OCI-M2 (cell line): ENCODE measurements around the gene CUTA.

Experiments
- DNase-seq: peaks from one replicate; lab custom pipeline; 2025; ENCODE audit not compliant: unreplicated experiment; lab: John Stamatoyannopoulos, UW

The CUTA gene

DNA sequence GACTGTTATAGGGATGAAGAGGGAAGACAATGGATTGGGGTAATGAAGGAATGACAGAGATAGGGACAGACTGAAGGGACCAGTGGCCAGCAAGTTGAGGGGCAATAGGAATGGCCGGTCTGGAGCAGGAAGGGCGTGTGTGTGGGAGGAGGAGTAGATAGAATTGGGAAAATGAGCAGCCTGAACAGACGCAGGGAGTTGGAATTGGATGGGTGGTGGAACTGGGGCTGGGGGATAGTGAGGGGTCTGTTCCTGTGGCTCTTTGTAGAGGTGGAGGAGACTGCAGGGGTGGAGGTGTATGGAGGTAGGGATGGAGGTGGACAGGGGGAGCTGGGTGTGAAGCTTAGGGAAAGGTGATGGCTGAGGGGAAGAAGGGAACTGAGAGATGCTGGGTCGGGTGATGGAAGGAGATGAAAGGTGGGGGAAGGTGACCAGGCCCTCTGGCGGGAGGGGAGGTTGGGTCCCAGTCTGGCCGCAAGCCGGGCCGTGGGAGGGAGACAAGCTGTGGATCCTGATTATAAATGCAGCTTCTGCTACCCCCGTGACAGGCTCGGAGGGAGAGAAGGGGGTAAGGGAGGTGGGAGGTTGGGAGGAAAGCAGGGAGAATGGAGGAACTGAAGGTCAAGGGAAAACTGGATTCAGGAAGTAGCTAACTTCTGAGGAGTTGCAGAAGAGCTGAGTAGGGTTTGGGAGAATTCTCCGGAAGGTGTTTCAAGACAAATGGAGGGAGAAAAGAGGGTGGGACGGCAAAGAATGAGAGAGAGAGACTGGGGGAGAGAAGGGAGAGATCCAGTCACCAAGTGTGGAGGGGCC is 7.2 kb upstream of the CUTA start:
- DNase-seq, result no peak

DNA sequence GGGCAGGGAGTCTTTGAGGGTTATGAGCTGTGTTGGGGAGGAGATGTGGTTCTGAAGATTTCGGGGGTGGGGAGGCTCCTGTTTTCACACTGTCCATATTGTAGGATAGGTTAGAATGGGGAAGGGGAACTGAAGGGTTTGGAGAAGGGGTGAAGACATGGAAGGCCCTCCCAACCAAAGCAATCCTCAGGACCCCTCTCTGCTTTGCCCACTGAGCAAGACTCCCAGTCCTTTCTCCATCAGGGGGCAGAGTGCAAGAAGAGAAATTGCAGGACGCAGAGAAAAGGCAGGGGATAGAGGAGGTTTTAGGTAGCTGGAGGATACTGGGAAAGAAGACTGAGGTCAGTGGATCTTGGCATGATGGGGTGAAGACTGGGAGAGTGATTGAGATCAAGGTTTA is 5.9 kb upstream of the CUTA start:
- no peak for DNase-seq

DNA sequence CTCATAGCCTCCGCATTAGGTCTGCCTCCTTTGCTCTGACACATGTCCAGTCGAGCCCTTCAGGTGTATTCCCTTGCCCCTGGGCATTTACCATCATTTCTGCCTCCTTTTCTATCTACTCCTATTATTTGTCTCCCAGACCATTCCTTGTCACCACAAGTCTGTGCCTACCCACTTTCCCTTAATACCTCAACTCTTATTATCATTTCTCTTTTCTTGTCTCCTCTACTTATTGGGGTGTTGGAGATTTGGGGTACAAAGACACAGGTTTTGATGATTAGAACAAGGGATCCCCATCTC is 3.4 kb upstream of the CUTA start:
- no peak for DNase-seq

GRCh38 chr6:33420491-33421343 is 2.8 kb upstream of the CUTA start:
- DNase-seq, result no peak

DNA sequence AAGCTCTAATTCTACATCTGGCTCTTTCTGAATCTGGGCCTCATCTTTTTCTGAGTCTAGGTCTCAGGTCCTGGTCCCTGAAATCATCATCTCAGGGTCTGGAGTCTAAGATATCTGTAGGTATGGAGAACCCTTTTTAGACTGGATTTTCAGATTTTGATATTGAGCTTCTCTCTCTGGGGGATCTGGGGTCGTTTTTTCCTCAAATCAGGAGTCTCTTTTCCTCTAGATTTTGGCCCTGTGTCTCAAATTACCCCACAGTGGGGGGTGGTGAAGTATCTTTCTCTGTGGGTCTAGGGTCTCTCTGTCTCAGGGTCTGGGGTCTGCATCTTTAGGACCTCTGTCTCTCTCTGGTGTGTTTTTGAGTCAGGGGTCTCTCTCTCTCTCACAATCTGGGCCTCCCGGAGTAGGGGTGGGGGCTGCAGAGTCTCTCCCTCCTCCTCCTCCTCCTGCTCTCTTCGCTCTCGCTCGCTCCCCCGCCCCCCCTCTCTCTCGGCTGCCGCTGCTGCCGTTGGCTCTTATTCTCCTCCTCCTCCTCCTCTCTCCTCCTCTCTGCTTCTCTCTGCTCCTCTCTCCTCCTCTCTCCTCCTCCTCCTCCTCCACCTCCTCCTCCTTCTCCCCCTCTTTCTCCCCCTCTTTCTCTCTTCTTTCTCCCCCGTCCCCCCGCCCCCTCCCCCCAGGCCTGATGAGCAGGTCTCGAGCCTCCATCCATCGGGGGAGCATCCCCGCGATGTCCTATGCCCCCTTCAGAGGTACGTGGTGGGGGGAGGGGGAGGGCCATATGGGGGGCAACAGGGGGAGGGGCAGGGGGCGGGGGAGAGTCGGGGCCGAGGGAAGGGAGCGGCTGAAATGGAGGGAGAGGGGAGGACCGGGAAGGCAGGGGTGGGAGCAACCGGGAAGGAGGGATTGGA is 1.9 kb upstream of the CUTA start, which contains the start of gene SYNGAP1:
SYNGAP1 (plus strand) TSS at position 486 of the 911 bp plus-strand sequence; CDS start at position 686, 200 bp downstream.
- no peak for DNase-seq

DNA sequence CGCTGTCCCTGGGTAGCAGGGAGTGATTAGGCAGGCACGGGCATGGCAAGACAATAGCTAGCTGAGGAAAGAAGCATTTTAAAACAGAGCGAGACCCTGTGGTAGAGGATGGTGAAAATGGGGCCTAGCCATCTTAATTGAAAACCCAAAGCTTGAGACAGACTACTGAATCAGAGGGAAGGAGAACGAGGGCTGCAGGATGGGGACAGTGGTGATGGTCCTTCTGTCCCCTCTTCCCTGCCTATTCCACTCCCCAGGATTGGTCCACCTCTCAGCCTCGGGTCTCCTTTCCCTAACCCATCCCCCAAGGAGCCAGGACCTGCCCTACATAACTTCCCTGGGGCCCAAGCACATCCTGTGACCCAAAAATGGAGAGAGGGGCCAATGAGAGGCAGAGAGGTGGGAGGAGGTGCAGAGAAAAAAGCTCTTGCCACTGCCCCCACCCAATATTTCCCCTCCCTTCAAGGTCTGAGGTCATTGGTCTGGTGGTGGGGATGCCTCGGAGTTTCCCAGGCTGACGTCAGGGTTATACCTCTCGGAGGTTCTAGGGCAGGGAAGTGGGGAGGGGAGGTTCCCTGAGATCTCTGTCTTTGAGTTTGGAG is 884 bp upstream of the CUTA start:
- DNase-seq, result no peak

DNA sequence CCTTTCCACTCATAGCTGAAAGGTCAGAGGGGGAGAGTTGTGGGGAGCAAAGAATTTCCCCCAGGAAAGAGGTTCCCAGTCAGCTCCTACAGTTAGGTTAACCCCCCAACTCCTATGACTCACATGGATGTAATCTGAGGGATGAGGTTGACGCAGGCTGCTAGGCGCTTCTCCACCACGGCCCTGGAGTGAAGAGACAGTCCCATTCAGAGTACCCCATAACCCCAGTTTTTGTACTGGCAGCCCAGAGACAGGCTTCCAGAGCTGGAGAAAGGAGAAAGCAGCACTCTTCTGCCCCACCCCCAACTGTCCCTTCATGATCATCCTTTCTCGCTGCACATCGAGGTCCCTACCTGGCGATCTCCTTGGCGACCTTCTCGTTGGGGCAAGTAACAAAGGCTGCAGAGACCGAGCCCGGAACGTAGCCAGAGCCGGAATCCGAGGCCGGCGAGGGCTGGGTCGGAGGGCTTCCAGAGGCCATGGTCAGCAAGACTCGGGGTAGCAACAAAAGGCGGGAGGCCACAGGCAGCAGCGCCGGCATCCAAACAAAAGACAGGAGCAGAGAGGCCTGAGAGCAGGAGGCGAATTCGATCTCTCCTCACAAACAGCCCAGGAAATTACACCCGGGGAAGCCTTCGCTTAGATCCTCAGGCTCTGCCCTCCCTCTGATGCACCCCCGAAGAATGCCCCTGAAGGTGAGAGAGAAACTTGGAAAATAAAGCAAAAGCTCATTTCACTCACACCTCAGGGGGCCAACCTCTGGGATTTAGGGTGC is 592 bp downstream of the CUTA start:
- DNase-seq, result no peak

GRCh38 chr6:33416386-33417127 is 1.4 kb downstream of the CUTA start:
- DNase-seq, result no peak

DNA sequence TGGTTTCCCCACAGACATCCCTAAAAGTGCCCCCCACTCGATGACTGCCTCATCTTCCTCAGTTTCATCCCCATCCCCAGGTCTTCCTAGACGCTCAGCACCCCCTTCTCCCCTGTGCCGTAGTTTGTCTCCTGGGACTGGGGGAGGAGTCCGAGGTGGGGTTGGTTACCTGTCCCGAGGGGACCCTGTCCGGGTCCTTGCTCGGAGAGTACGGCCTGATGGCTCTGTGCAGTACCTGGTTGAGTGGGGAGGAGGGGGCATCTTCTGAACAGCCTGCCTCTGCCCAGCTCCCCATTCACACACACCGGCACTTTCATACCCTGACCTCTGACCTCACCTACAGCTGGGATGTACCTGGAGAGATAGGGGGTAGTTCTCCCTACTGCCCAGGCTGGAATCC is 2.1 kb downstream of the CUTA start:
- DNase-seq, result no peak

GRCh38 chr6:33414592-33415271 is 3.2 kb downstream of the CUTA start:
- DNase-seq, result no peak

GRCh38 chr6:33413241-33414120 is 4.4 kb downstream of the CUTA start:
- DNase-seq, result no peak

DNA sequence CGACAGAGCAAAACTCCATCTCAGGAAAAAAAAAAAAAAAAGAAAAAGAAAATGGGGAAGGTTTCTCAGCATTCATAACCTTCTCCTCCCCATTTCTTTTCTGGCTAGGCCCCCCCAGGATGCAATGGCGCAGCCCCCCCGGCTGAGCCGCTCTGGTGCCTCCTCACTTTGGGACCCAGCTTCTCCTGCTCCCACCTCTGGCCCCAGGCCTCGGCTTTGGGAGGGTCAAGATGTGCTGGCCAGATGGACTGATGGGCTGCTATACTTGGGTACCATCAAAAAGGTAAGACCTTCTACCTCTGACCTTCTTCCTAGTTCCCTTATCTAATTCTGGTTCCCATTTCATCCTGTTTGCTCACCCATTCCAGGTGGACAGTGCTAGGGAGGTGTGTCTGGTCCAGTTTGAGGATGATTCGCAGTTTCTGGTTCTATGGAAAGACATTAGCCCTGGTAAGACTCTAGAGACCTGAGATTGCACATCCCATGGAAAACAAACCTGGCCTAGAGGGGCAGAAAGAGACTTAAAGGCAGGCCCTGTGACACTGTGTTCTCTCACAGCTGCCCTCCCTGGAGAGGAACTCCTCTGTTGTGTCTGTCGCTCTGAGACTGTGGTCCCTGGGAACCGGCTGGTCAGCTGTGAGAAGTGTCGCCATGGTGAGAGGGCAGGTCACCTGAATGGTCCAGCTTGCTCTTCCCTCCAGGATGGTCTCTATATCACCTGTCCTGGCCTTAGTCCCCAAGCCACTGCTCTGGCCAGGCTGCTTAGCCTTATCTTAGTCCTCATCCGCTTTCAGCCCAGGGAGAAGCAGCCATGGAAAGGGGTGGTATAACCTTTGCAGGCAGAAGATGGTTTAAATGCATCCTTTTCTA is 5.5 kb downstream of the CUTA start:
- DNase-seq, result no peak

DNA sequence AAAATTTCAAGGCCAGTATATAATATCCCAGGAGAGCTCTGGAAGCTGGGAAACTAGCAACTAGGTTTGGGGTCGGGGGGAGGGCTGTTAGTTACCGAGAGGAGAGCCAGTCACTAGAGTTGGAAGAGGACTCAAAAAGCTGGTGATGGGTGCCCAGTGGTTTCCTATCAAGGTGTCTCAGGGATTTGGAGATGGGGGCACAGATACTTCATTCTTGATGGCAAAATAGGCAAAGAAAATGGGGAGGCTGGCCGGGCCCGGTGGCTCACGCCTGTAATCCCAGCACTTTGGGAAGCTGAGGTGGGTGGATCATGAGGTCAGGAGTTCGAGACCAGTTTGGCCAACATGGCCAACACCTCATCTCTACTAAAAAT is 6.3 kb downstream of the CUTA start:
- no peak for DNase-seq

DNA sequence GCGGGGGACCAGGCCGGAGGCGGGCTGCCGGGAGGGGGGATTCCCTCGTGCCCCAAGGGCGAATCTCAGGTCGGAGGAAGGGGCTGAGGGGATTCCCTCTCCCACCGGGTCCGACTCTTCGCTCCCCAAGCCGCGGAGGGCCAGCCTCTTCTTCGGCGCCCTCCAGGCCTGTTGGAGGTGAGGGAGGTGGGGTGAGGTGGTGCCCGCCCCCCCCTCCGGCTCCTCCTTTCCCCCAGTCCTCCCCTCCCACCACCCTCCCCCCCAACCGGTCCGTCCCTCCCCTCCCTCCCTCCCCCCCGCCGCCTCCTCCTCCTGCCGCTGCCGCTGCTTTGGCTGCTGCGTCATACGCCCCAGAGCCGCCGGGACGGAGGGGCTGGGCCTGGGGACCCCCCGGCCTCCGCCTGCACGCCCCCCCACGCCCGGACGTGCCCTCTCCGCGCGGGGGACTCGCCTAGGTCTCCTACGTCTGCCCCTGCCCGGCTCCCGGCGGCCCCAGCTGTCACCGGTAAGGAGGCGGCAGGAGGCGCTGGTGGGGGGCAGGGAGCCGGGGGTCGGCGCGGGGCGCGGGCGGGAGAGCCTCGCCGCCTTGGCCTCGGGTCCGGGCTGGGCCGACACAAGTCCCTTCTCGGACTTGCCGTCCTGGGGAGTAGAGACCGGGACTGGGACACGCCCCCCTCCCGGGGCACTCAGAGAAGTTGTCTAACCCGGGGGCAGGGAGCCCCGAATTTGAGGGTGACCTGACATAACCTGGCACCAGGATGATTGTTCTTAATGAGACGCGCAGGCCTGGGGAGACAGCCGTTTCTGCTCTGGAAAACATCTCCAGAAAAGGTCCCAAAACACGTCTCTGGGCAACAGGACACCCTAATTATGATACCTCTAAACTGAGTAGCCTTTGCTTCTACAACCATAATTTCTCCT is 6.9 kb downstream of the CUTA start, which contains the start of gene PHF1:
PHF1 (plus strand) TSS at position 304 of the 921 bp plus-strand sequence. CDS start 1,250 bp downstream, outside the sequence.
- peak; percentile 87 for DNase-seq

DNA sequence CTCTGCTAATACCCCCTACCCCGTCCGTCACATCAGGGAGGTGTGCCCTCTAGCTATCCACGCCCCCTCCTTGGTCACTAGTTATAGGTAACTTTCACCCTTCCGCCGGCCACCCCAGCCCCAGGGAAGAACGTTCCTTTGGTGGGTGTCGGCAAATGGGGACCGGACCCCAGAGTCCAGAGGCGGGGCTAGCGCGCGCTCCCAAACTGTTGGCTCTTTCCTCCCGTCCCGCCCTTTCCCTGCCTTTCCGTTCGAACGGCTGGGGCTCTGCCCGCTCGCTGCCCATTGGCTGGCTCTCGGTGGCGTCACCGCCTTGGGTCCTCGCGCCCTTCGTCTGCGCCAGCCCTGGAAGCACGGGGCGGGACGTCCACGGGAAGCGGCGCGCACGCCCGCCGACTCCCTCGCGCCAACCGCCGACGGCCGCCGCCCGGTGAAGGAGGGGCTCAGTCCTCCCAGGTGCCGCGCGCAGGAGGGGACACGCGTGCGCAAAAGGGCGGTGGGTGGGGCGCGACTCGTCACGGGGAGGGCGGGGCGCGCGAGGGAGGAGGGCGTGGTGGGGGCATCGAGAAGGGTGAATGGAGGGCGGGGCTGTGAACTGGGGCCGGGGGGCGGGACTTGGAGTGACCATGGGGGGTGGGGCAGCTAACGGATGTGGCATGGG is 7.7 kb downstream of the CUTA start:
- DNase-seq, result peak; percentile 92
